Measurements from ENCODE around the gene DDIT4L. TPM values are rescaled to one million over a fixed set of nuclear protein-coding genes. Genes with fewer than 3 reads are reported as not detected.
A peak's percentile ranks its signal among the peaks of the same experiment; 100 is the strongest.

DDIT4L gene
- total RNA-seq, 3 donors from 2014 or later (not counting 1 experiment from before 2014, with no cell fraction given): not detected

DNA sequence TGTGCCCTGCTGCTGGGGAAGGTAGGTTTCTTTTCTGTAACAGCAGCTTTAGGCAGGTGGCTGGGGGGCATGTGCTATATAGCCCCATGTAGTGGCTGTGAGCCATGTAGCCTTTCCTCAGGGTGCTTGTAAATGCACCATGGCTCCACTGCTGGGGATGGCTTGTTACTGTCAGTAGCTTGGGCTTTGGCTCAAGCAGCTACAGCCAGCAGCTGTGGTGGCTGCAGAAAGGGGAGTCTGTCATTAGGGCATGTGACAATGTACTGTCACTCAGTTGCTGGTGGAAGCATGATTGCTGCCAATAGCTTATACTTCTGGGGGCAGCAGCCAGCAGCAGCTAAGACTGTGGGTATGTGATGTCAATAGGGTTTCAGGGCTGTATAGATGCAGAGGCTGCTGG is 33.9 kb upstream of the DDIT4L start:
- Histone ChIP-seq H3K9me3 (ENCODE audit: control insufficient read depth, insufficient read depth, low read length) (peaks cover 20% of the 10 kb centered on the region), H3K27me3 (ENCODE audit: control insufficient read depth, insufficient read depth, low read length) (peaks cover 2% of the 10 kb centered on the region), H3K4me3 (ENCODE audit: low read length) (no peak overlapping the region), H3K36me3 (ENCODE audit: control insufficient read depth, insufficient read depth, low read length) (no peaks in the 10 kb centered on the region), H3K27ac (ENCODE audit: low read length) (no peak overlapping the region), H3K4me1 (ENCODE audit: control insufficient read depth, insufficient read depth, low read length) (no peaks in the 10 kb centered on the region)
- no peaks in the 10 kb centered on the region for H3K4me1 Mint-ChIP-seq
- peaks cover 3 to 8% of the 10 kb centered on the region in 2 donors for H3K27me3 Mint-ChIP-seq (ENCODE audit: low read depth in 2 of 2)
- H3K27ac Mint-ChIP-seq: no peak overlapping the region
- no peak for ATAC-seq
- H3K36me3 Mint-ChIP-seq: peaks cover 11% of the 10 kb centered on the region
- intact Hi-C loops (cut with micrococcal nuclease): no loop called here
- DNase-seq: no peak
- peaks cover 12 to 15% of the 10 kb centered on the region in 2 donors for H3K9me3 Mint-ChIP-seq
- TF ChIP-seq, protein P1, sequence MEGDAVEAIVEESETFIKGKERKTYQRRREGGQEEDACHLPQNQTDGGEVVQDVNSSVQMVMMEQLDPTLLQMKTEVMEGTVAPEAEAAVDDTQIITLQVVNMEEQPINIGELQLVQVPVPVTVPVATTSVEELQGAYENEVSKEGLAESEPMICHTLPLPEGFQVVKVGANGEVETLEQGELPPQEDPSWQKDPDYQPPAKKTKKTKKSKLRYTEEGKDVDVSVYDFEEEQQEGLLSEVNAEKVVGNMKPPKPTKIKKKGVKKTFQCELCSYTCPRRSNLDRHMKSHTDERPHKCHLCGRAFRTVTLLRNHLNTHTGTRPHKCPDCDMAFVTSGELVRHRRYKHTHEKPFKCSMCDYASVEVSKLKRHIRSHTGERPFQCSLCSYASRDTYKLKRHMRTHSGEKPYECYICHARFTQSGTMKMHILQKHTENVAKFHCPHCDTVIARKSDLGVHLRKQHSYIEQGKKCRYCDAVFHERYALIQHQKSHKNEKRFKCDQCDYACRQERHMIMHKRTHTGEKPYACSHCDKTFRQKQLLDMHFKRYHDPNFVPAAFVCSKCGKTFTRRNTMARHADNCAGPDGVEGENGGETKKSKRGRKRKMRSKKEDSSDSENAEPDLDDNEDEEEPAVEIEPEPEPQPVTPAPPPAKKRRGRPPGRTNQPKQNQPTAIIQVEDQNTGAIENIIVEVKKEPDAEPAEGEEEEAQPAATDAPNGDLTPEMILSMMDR (IDR thresholded peaks at IDR 0.05): no peak
- H3K4me3 Mint-ChIP-seq: no peak overlapping the region

DNA sequence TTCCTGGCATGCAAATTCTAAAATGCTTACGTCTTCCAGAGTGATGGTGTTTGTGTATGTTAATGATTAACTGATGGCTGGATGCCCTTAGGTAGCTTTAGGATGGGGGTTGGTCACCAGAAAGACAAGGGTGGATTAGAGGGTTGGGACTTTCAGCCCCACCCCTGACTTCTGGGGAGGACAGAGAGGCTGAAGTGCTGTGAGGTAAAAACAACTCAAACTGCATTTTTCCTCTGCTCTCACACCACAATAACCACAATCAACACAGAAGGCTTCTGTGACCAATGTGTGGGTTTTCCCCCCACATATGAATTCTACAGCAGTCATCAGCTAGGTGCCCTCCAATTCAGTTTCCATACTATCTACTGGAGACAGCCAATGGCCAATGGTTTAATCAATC is 18.7 kb upstream of the DDIT4L start:
- H3K4me1 Mint-ChIP-seq: peaks cover 14 to 16% of the 10 kb centered on the region in 2 donors
- intact Hi-C loops (cut with micrococcal nuclease): no loop called here
- TF ChIP-seq, protein P1 (IDR thresholded peaks at IDR 0.05): no peak
- peak in 1 of 2 donors; percentile 8 for DNase-seq
- peak in 2 of 3 donors; percentile 40 to 56 for ATAC-seq
- H3K4me3 ChIP-seq (ENCODE audit: low read length): no peak overlapping the region
- H3K4me3 Mint-ChIP-seq: no peak overlapping the region
- peaks cover 15 to 24% of the 10 kb centered on the region in 2 donors for H3K27me3 Mint-ChIP-seq (ENCODE audit: low read depth in 2 of 2)
- peaks cover 4% of the 10 kb centered on the region for H3K27me3 ChIP-seq (ENCODE audit: control insufficient read depth, insufficient read depth, low read length)
- 27% methylated on average over 1 of the region's 1 CpG for WGBS (ENCODE audit: insufficient coverage)
- no peak overlapping the region for H3K27ac Mint-ChIP-seq
- no peaks in the 10 kb centered on the region for H3K9me3 ChIP-seq (ENCODE audit: control insufficient read depth, insufficient read depth, low read length)
- H3K36me3 ChIP-seq (ENCODE audit: control insufficient read depth, insufficient read depth, low read length): no peaks in the 10 kb centered on the region
- H3K36me3 Mint-ChIP-seq: no peaks in the 10 kb centered on the region
- H3K27ac ChIP-seq (ENCODE audit: low read length): no peak overlapping the region
- H3K9me3 Mint-ChIP-seq: no peaks in the 10 kb centered on the region
- peaks cover 8% of the 10 kb centered on the region for H3K4me1 ChIP-seq (ENCODE audit: control insufficient read depth, insufficient read depth, low read length)

DNA sequence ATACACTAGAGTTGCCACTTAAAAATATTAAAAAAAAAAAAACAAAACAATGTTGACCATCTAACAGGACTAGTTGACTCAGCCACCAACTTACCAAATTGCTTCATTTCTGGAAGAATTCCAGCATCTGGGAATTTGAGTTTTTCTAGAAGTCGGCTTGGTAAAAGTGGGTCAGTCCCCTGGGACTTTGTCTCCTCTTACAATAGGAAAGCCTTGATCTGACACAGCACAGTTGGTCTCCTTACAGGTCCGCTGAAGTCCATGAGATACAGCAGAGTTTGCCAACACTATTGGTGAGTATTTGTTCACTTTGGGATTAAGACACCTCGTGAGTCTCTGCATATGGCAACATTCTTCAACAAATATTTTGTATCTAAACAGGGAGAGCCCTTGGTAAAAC is 18.2 kb upstream of the DDIT4L start:
- TF ChIP-seq, protein P1 (IDR thresholded peaks at IDR 0.05): no peak
- ATAC-seq (no peak), DNase-seq (no peak)
- no peaks in the 10 kb centered on the region for H3K36me3 ChIP-seq (ENCODE audit: control insufficient read depth, insufficient read depth, low read length)
- H3K27ac ChIP-seq (ENCODE audit: low read length): no peak overlapping the region
- H3K4me3 Mint-ChIP-seq: no peak overlapping the region
- intact Hi-C loops (cut with micrococcal nuclease): no loop called here
- H3K4me1 Mint-ChIP-seq: peaks cover 14 to 16% of the 10 kb centered on the region in 2 donors
- H3K4me1 ChIP-seq (ENCODE audit: control insufficient read depth, insufficient read depth, low read length): peaks cover 8% of the 10 kb centered on the region
- H3K27ac Mint-ChIP-seq: no peak overlapping the region
- H3K36me3 Mint-ChIP-seq: no peaks in the 10 kb centered on the region
- H3K27me3 ChIP-seq (ENCODE audit: control insufficient read depth, insufficient read depth, low read length): peaks cover 4% of the 10 kb centered on the region
- WGBS (ENCODE audit: insufficient coverage): 89% methylated on average over 3 of the region's 3 CpGs
- H3K9me3 Mint-ChIP-seq: no peaks in the 10 kb centered on the region
- peaks cover 15 to 24% of the 10 kb centered on the region in 2 donors for H3K27me3 Mint-ChIP-seq (ENCODE audit: low read depth in 2 of 2)
- H3K4me3 ChIP-seq (ENCODE audit: low read length): no peak overlapping the region
- H3K9me3 ChIP-seq (ENCODE audit: control insufficient read depth, insufficient read depth, low read length): no peaks in the 10 kb centered on the region

DNA sequence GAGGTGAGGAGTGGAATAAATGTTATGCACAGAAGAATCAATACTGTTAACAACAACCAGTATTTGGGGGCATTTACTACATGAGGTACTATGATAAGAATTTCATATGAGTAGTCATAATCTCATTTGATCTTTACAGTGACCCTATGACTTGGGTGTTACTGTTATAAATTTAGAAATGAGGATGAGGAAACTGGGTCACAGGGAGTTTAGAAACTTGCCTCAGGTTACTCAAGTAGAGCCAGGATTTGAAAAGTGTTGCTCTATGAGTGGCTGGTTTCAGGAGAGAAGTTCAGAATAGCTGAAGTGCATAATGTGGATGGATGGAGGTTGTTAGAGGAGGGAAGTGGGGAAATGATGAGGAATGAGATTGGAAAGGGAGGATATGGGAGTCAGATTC is 16.6 kb upstream of the DDIT4L start:
- H3K4me3 Mint-ChIP-seq: no peak overlapping the region
- intact Hi-C loops (cut with micrococcal nuclease): no loop called here
- DNase-seq (no peak), ATAC-seq (no peak)
- Histone ChIP-seq H3K4me3 (ENCODE audit: low read length) (no peak overlapping the region), H3K4me1 (ENCODE audit: control insufficient read depth, insufficient read depth, low read length) (peaks cover 8% of the 10 kb centered on the region), H3K27me3 (ENCODE audit: control insufficient read depth, insufficient read depth, low read length) (peaks cover 4% of the 10 kb centered on the region), H3K36me3 (ENCODE audit: control insufficient read depth, insufficient read depth, low read length) (no peaks in the 10 kb centered on the region), H3K27ac (ENCODE audit: low read length) (no peak overlapping the region), H3K9me3 (ENCODE audit: control insufficient read depth, insufficient read depth, low read length) (no peaks in the 10 kb centered on the region)
- TF ChIP-seq, protein P1 (IDR thresholded peaks at IDR 0.05): no peak
- H3K27ac Mint-ChIP-seq: no peak overlapping the region
- peaks cover 9 to 10% of the 10 kb centered on the region in 2 donors for H3K27me3 Mint-ChIP-seq (ENCODE audit: low read depth in 2 of 2)
- peaks cover 14 to 16% of the 10 kb centered on the region in 2 donors for H3K4me1 Mint-ChIP-seq
- H3K9me3 Mint-ChIP-seq: no peaks in the 10 kb centered on the region
- no peaks in the 10 kb centered on the region for H3K36me3 Mint-ChIP-seq
